Bladder microvascular endothelial cell (primary cell): ENCODE measurements around the gene MICAL3. TPM values are rescaled to one million over a fixed set of nuclear protein-coding genes. Genes with fewer than 3 reads are reported as not detected.

Experiments
- total RNA-seq: library from RNA; depleted of rRNA; stranded (reverse); fragments of >200 nt; gene quantifications from 2 replicates; pipeline ENCODE4 v1.2.3, GENCODE V29; 2014

Gene MICAL3
- 13.3 and 60.0 TPM in 2 replicates for total RNA-seq

GRCh38 chr22:18024276-18024939 is at the start of gene MICAL3:
MICAL3 (minus strand) TSS chr22:18024561; CDS start chr22:17906812, 117,749 bp downstream.

GRCh38 chr22:17774206-17774925 is 250.0 kb downstream of the MICAL3 start, which contains the start of gene BID:
BID (minus strand) TSS chr22:17774469; CDS start chr22:17750116, 24,353 bp downstream.

Other genes with a start within 250 kb of the MICAL3 start
- gene PEX26, start 53.4 kb upstream of the MICAL3 start, total RNA-seq, result 11.3 and 19.9 TPM in 2 replicates
- gene TUBA8, start 86.2 kb upstream of the MICAL3 start, total RNA-seq, result 0.32 and 1.0 TPM in 2 replicates
- 9.6 and 14.6 TPM in 2 replicates for gene USP18, start 125.6 kb upstream of the MICAL3 start, total RNA-seq